ENCODE results near the gene SLC24A3. TPM values are rescaled to one million over a fixed set of nuclear protein-coding genes. Genes with fewer than 3 reads are reported as not detected.

Gene SLC24A3
- total and polyA plus RNA-seq, 2 experiments from 2014 or later = 0.81 to 2.5 TPM

DNA sequence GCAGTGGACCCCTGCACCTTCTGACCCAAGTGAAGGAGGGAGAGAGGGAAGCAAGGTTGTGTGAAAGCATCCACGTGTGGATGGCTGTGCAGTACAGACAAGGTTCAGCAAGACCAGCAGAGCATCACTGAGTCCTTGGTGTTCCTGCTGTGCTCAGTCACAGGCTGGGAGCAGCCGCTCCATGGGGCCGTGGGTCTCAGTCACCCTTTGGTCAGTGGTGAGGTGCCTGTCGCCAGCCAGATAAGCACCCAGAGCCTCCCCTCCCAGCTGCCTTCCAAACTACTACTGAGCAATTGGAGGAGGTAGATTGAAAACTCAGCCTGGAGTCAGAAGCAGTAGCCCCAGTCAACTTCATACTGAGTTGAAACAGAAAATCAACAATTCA lies 218.9 kb downstream of the SLC24A3 start:
- Mint-ChIP-seq H3K27me3 (ENCODE audit: insufficient read depth, low read depth, poor library complexity) (peaks cover 3% of the 10 kb centered on the region), H3K9me3 (no peaks in the 10 kb centered on the region), H3K4me3 (no peak overlapping the region), H3K4me1 (peaks cover 38% of the 10 kb centered on the region), H3K36me3 (ENCODE audit: low read depth) (no peaks in the 10 kb centered on the region), H3K27ac (no peak overlapping the region)
- no peak overlapping the region for H3K4me2 ChIP-seq
- DNase-seq (ENCODE audit: low spot score) (no peak), ATAC-seq (no peak)
- 0 out of 2 replicates have a peak, but pooled peaks cover 8% of the 10 kb centered on the region for H3K9me2 ChIP-seq (ENCODE audit: insufficient read depth)
- no peaks in the 10 kb centered on the region for H3K27me3 ChIP-seq (ENCODE audit: insufficient read depth)
- H3K4me3 ChIP-seq = no peak overlapping the region
- TF ChIP-seq, protein P1, sequence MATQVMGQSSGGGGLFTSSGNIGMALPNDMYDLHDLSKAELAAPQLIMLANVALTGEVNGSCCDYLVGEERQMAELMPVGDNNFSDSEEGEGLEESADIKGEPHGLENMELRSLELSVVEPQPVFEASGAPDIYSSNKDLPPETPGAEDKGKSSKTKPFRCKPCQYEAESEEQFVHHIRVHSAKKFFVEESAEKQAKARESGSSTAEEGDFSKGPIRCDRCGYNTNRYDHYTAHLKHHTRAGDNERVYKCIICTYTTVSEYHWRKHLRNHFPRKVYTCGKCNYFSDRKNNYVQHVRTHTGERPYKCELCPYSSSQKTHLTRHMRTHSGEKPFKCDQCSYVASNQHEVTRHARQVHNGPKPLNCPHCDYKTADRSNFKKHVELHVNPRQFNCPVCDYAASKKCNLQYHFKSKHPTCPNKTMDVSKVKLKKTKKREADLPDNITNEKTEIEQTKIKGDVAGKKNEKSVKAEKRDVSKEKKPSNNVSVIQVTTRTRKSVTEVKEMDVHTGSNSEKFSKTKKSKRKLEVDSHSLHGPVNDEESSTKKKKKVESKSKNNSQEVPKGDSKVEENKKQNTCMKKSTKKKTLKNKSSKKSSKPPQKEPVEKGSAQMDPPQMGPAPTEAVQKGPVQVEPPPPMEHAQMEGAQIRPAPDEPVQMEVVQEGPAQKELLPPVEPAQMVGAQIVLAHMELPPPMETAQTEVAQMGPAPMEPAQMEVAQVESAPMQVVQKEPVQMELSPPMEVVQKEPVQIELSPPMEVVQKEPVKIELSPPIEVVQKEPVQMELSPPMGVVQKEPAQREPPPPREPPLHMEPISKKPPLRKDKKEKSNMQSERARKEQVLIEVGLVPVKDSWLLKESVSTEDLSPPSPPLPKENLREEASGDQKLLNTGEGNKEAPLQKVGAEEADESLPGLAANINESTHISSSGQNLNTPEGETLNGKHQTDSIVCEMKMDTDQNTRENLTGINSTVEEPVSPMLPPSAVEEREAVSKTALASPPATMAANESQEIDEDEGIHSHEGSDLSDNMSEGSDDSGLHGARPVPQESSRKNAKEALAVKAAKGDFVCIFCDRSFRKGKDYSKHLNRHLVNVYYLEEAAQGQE (IDR thresholded peaks at IDR 0.05; ENCODE audit: unreplicated experiment) = no peak
- no peak for TF ChIP-seq ZNF331 (CRISPR knock-in tag; IDR thresholded peaks at IDR 0.05; ENCODE audit: low read depth)
- TF ChIP-seq, protein P2, sequence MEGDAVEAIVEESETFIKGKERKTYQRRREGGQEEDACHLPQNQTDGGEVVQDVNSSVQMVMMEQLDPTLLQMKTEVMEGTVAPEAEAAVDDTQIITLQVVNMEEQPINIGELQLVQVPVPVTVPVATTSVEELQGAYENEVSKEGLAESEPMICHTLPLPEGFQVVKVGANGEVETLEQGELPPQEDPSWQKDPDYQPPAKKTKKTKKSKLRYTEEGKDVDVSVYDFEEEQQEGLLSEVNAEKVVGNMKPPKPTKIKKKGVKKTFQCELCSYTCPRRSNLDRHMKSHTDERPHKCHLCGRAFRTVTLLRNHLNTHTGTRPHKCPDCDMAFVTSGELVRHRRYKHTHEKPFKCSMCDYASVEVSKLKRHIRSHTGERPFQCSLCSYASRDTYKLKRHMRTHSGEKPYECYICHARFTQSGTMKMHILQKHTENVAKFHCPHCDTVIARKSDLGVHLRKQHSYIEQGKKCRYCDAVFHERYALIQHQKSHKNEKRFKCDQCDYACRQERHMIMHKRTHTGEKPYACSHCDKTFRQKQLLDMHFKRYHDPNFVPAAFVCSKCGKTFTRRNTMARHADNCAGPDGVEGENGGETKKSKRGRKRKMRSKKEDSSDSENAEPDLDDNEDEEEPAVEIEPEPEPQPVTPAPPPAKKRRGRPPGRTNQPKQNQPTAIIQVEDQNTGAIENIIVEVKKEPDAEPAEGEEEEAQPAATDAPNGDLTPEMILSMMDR (conservative IDR thresholded peaks at IDR 0.05; ENCODE audit: low read depth in 2 of 2) = no peak
- TF ChIP-seq, protein P3, sequence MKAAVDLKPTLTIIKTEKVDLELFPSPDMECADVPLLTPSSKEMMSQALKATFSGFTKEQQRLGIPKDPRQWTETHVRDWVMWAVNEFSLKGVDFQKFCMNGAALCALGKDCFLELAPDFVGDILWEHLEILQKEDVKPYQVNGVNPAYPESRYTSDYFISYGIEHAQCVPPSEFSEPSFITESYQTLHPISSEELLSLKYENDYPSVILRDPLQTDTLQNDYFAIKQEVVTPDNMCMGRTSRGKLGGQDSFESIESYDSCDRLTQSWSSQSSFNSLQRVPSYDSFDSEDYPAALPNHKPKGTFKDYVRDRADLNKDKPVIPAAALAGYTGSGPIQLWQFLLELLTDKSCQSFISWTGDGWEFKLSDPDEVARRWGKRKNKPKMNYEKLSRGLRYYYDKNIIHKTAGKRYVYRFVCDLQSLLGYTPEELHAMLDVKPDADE (IDR thresholded peaks at IDR 0.05) = no peak
- TF ChIP-seq, protein P4, sequence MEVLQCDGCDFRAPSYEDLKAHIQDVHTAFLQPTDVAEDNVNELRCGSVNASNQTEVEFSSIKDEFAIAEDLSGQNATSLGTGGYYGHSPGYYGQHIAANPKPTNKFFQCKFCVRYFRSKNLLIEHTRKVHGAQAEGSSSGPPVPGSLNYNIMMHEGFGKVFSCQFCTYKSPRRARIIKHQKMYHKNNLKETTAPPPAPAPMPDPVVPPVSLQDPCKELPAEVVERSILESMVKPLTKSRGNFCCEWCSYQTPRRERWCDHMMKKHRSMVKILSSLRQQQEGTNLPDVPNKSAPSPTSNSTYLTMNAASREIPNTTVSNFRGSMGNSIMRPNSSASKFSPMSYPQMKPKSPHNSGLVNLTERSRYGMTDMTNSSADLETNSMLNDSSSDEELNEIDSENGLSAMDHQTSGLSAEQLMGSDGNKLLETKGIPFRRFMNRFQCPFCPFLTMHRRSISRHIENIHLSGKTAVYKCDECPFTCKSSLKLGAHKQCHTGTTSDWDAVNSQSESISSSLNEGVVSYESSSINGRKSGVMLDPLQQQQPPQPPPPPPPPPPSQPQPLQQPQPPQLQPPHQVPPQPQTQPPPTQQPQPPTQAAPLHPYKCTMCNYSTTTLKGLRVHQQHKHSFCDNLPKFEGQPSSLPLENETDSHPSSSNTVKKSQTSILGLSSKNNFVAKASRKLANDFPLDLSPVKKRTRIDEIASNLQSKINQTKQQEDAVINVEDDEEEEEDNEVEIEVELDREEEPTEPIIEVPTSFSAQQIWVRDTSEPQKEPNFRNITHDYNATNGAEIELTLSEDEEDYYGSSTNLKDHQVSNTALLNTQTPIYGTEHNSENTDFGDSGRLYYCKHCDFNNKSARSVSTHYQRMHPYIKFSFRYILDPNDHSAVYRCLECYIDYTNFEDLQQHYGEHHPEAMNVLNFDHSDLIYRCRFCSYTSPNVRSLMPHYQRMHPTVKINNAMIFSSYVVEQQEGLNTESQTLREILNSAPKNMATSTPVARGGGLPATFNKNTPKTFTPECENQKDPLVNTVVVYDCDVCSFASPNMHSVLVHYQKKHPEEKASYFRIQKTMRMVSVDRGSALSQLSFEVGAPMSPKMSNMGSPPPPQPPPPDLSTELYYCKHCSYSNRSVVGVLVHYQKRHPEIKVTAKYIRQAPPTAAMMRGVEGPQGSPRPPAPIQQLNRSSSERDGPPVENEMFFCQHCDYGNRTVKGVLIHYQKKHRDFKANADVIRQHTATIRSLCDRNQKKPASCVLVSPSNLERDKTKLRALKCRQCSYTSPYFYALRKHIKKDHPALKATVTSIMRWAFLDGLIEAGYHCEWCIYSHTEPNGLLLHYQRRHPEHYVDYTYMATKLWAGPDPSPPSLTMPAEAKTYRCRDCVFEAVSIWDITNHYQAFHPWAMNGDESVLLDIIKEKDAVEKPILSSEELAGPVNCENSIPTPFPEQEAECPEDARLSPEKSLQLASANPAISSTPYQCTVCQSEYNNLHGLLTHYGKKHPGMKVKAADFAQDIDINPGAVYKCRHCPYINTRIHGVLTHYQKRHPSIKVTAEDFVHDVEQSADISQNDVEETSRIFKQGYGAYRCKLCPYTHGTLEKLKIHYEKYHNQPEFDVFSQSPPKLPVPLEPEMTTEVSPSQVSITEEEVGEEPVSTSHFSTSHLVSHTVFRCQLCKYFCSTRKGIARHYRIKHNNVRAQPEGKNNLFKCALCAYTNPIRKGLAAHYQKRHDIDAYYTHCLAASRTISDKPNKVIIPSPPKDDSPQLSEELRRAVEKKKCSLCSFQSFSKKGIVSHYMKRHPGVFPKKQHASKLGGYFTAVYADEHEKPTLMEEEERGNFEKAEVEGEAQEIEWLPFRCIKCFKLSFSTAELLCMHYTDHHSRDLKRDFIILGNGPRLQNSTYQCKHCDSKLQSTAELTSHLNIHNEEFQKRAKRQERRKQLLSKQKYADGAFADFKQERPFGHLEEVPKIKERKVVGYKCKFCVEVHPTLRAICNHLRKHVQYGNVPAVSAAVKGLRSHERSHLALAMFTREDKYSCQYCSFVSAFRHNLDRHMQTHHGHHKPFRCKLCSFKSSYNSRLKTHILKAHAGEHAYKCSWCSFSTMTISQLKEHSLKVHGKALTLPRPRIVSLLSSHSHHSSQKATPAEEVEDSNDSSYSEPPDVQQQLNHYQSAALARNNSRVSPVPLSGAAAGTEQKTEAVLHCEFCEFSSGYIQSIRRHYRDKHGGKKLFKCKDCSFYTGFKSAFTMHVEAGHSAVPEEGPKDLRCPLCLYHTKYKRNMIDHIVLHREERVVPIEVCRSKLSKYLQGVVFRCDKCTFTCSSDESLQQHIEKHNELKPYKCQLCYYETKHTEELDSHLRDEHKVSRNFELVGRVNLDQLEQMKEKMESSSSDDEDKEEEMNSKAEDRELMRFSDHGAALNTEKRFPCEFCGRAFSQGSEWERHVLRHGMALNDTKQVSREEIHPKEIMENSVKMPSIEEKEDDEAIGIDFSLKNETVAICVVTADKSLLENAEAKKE (CRISPR knock-in tag; IDR thresholded peaks at IDR 0.05) = no peak
- TF ChIP-seq NANOG (IDR thresholded peaks at IDR 0.05; ENCODE audit: borderline replicate concordance) = no peak
- TF ChIP-seq EZH2 (IDR thresholded peaks at IDR 0.05; ENCODE audit: low read depth, unreplicated experiment) = no peak
- no peak for TF ChIP-seq POLR2AphosphoS5 (IDR thresholded peaks at IDR 0.05; ENCODE audit: low read depth)
- no peak for TF ChIP-seq CREB1 (CRISPR knock-in tag; IDR thresholded peaks at IDR 0.05; ENCODE audit: low read depth)
- TF ChIP-seq ZNF114 (CRISPR knock-in tag; IDR thresholded peaks at IDR 0.05) = no peak
- no peak for TF ChIP-seq STAT1 (IDR thresholded peaks at IDR 0.05; ENCODE audit: unreplicated experiment)
- no peak for TF ChIP-seq JUNB (IDR thresholded peaks at IDR 0.05; ENCODE audit: unreplicated experiment)
- no peak for TF ChIP-seq EZH2phosphoT487 (IDR thresholded peaks at IDR 0.05; ENCODE audit: unreplicated experiment)
- H3K27ac ChIP-seq (ENCODE audit: low read depth) = no peak overlapping the region
- no peaks in the 10 kb centered on the region for H4K20me1 ChIP-seq (replicated peaks; ENCODE audit: insufficient read depth)
- no peaks in the 10 kb centered on the region for H3K36me3 ChIP-seq (ENCODE audit: insufficient read depth)
- peaks cover 7% of the 10 kb centered on the region; the same call in 1 of the 2 replicates for H3K4me1 ChIP-seq (ENCODE audit: insufficient read depth)
- no peaks in the 10 kb centered on the region for H3K79me2 ChIP-seq (replicated peaks; ENCODE audit: insufficient read depth)
- H3F3A ChIP-seq (replicated peaks; ENCODE audit: low read depth) = no peaks in the 10 kb centered on the region
- H2AFZ ChIP-seq = no peak overlapping the region
